NCI-H2107 (cell line): ENCODE results near the gene SLC38A3.
"Not testable (repeated sequence)": the region's sequence is repeated elsewhere in the genome, so short reads cannot be mapped to it uniquely, and the experiment has no call there.

ENCODE experiments used
- DNase-seq: peaks from one replicate; lab custom pipeline; 2025; lab: John Stamatoyannopoulos, UW

Gene SLC38A3

GRCh38 chr3:50254577-50255250 lies 49.6 kb downstream of the SLC38A3 start:
- no peak for DNase-seq

GRCh38 chr3:50255251-50255615 lies 50.2 kb downstream of the SLC38A3 start:
- no peak for DNase-seq

- no peak for DNase-seq
Measured at GRCh38 chr3:50256978-50257890, 52.2 kb downstream of the SLC38A3 start.

GRCh38 chr3:50258029-50258680 lies 53.1 kb downstream of the SLC38A3 start:
- no peak for DNase-seq

GRCh38 chr3:50258979-50259378 lies 53.9 kb downstream of the SLC38A3 start:
- no peak for DNase-seq

- DNase-seq = no peak
Measured at GRCh38 chr3:50259432-50260026, 54.5 kb downstream of the SLC38A3 start.

GRCh38 chr3:50260027-50260941 lies 55.2 kb downstream of the SLC38A3 start:
- peak; percentile 40 for DNase-seq

GRCh38 chr3:50260942-50261441 lies 55.9 kb downstream of the SLC38A3 start:
- no peak for DNase-seq

GRCh38 chr3:50261505-50261904 lies 56.4 kb downstream of the SLC38A3 start:
- no peak for DNase-seq

GRCh38 chr3:50262200-50262599 lies 57.1 kb downstream of the SLC38A3 start:
- not testable (repeated sequence) for DNase-seq

GRCh38 chr3:50262778-50263177 lies 57.7 kb downstream of the SLC38A3 start:
- DNase-seq = no peak

GRCh38 chr3:50263478-50264382 lies 58.7 kb downstream of the SLC38A3 start:
- no peak for DNase-seq

GRCh38 chr3:50264383-50264963 lies 59.4 kb downstream of the SLC38A3 start:
- no peak for DNase-seq

- DNase-seq = no peak
Measured at GRCh38 chr3:50264964-50265485, 60.0 kb downstream of the SLC38A3 start.

GRCh38 chr3:50265571-50265970 lies 60.5 kb downstream of the SLC38A3 start:
- no peak for DNase-seq

- DNase-seq = no peak
Measured at GRCh38 chr3:50266017-50266416, 60.9 kb downstream of the SLC38A3 start.

GRCh38 chr3:50266836-50267235 lies 61.8 kb downstream of the SLC38A3 start:
- no peak for DNase-seq

- DNase-seq = no peak
Measured at GRCh38 chr3:50267280-50267913, 62.3 kb downstream of the SLC38A3 start.

GRCh38 chr3:50268276-50268675 lies 63.2 kb downstream of the SLC38A3 start:
- DNase-seq = no peak
